HUES6 (cell line): ENCODE results near the gene CEMIP2.

Source experiments
- H3K27ac ChIP-seq: 2 replicates; pipeline ENCODE4 v1.7.0; 2013; ENCODE audit warnings: low read depth, mild to moderate bottlenecking, low read length, inconsistent platforms
- H3K27me3 ChIP-seq: 2 replicates; pipeline ENCODE4 v1.6.1; 2013; ENCODE audit warnings: low read length; ENCODE audit not compliant: control insufficient read depth, insufficient read depth
- H3K36me3 ChIP-seq: 2 replicates; pipeline ENCODE4 v1.6.1; 2013; ENCODE audit warnings: low read length; ENCODE audit not compliant: control insufficient read depth, insufficient read depth
- H3K4me1 ChIP-seq: 2 replicates; pipeline ENCODE4 v1.6.1; 2013; ENCODE audit warnings: low read length; ENCODE audit not compliant: control insufficient read depth, insufficient read depth
- H3K4me3 ChIP-seq: 2 replicates; pipeline ENCODE4 v1.5.1; 2013; ENCODE audit warnings: low read depth, low read length
- H3K9ac ChIP-seq: one replicate; pipeline ENCODE4 v1.6.1; 2013; ENCODE audit warnings: mild to moderate bottlenecking, low read length
- H3K9me3 ChIP-seq: 2 replicates; pipeline ENCODE4 v1.6.1; 2013; ENCODE audit warnings: low read depth, low read length; ENCODE audit not compliant: control insufficient read depth, insufficient read depth

Gene CEMIP2

DNA sequence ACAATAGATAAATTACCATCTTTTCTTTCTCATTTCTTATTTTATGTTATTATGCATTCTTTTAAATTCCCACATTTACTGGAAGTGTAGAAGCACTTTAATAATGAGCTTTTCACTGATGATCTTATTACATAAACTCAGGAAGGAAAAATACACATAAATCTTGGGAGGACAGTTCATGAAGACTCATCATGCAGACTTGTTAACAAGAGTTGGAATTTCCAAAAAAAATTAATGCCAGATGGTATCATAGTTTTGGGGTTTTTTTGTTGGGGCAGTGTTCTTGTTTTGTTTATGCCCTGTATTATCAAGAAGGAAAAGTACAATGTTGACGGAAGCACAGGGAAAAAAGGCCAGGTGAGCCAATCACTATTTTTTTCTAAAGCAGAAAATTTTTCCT is 35.1 kb downstream of the CEMIP2 start:
- H3K9me3 ChIP-seq: no peaks in the 10 kb centered on the region
- no peaks in the 10 kb centered on the region for H3K27me3 ChIP-seq
- peaks cover 75% of the 10 kb centered on the region for H3K36me3 ChIP-seq
- H3K4me1 ChIP-seq: no peaks in the 10 kb centered on the region
- no peak overlapping the region for H3K4me3 ChIP-seq
- H3K27ac ChIP-seq: no peak overlapping the region
- H3K9ac ChIP-seq: no peak overlapping the region

DNA sequence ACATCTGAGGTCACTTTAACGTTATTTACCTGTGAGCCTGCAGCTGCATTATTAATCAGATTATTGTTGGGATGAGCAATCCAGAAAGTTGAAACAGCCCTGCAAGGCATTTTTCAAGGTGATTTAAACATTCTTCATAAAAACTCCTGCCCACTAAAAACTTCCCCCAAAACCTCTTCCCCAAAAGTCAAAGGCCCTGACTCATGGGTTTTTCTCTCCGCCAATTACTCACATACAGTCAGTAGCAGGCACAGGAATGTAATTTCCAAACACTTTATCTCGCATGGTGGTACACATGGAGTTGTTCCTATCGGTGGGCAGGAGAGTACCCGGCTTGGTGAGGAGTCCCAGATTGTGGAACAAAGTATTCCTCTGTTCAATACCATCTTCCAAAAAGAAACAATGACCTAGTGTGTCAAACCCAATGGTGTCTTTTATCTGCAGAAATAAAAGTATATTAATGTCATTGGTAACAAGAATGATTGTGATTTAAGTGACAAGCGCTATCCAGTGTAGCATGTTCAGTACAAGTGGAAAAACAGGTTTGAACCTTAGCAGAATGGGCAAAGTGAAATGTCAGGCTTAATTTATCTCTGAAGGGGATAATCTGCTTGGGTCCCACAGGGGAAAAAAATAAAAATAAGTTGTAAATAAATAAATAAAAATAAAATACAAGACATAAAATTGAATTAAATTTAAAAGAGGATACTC is 38.3 kb downstream of the CEMIP2 start:
- H3K27ac ChIP-seq: no peak overlapping the region
- peaks cover 82% of the 10 kb centered on the region for H3K36me3 ChIP-seq

DNA sequence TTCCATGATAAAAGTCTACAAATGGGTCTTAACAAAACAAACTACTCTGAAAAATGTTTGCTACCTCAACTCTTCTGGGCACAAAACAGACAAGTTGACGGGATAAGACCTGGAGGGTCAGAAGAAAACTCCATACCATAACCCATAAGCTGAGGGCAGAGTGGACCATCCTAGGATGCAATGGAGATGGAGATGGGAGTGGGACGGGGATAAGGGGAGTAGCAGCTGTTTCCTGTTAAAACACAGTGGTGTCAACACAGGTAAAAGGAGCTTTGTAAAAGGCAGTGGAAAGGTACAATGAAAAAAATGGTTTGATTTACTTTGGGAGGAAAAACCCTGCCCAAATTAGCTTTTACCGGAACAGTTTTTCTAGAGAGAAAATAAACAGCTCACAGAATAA is 41.6 kb downstream of the CEMIP2 start:
- H3K4me3 ChIP-seq: no peak overlapping the region
- H3K9ac ChIP-seq: no peak overlapping the region
- H3K27ac ChIP-seq: no peak overlapping the region
- H3K36me3 ChIP-seq: peaks cover 93% of the 10 kb centered on the region
- H3K27me3 ChIP-seq: no peaks in the 10 kb centered on the region
- no peaks in the 10 kb centered on the region for H3K4me1 ChIP-seq
- no peaks in the 10 kb centered on the region for H3K9me3 ChIP-seq

More for the DNA sequence above, 38.3 kb downstream of the CEMIP2 start:
- Histone ChIP-seq H3K4me1 (no peaks in the 10 kb centered on the region), H3K9me3 (no peaks in the 10 kb centered on the region), H3K9ac (no peak overlapping the region), H3K27me3 (no peaks in the 10 kb centered on the region), H3K4me3 (no peak overlapping the region)

DNA sequence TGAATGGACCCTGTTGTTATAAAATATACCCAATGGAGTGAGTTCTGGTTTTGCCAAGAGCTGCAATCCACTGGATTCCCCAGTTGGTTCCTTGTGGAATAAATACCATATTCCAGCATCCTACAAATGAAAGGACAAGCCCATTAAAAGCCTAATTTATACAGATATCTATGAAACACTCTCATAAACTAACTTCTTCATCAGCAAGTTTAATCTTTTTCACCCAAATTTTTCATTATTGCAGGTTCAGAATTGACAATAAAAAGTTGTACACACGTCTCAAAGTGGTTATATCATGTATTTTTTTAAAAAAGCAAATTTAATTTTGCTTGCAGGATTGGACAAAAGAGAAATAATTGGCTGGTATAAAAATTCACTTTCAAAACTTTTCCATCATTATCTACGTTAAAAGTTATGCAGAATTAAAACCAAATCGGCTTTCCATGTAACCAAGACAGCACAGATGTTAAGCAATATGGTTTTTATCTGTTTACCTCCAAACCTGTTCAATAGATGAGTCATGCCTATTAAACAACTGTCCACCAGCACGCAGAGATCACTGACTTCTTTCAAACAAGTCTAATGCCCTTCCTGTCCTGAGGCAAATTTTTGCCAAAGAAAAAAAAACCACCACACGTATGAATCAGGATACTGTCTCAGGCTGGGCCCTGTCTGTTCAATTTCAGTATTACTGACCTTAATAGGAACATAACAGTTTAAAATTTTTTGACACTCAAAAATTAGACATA is 42.5 kb downstream of the CEMIP2 start:
- H3K9ac ChIP-seq: no peak overlapping the region
- peaks cover 91% of the 10 kb centered on the region for H3K36me3 ChIP-seq
- H3K27ac ChIP-seq: no peak overlapping the region
- no peak overlapping the region for H3K4me3 ChIP-seq
- H3K9me3 ChIP-seq: no peaks in the 10 kb centered on the region
- no peaks in the 10 kb centered on the region for H3K4me1 ChIP-seq
- H3K27me3 ChIP-seq: no peaks in the 10 kb centered on the region

DNA sequence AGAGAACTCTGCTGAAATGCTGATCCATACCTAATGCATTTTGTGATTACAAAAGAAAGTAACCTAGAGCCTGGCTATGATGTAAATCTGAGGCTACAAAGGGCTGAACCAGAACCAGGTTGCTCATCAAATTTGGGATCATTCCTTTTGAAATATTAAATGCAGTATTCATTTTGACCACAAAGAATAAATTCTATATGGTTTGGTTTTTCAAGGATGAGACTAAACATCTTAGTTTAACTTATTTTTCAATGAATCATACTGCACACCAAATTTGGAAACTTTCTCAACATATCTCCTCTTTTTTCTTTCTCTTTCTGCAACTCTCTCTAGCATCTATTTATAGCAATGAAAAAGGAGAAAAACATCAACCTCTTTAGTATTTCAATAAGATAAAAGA is 46.5 kb downstream of the CEMIP2 start:
- H3K27me3 ChIP-seq: no peaks in the 10 kb centered on the region
- H3K9ac ChIP-seq: no peak overlapping the region
- H3K4me1 ChIP-seq: no peaks in the 10 kb centered on the region
- H3K36me3 ChIP-seq: peaks cover 86% of the 10 kb centered on the region
- no peak overlapping the region for H3K4me3 ChIP-seq
- no peaks in the 10 kb centered on the region for H3K9me3 ChIP-seq
- H3K27ac ChIP-seq: no peak overlapping the region

DNA sequence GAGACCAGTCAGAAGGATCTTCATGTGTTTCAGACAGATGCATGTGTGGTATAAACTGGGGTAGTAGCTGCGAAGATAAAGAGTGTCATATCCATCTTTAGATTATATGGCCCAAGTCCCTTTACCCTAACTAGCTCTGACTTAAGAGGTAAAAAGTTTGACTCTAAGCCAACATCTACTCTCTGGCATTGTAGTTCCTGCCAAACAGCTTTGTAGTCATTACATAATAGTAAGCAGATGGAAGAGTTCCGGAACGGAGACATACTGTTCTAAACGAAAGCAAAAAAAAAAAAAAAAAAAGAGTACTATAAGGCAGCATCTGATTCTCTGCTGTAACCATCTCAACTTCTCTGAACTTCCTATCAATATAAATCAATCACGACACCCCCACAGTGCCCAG is 48.8 kb downstream of the CEMIP2 start:
- H3K27me3 ChIP-seq: no peaks in the 10 kb centered on the region
- no peaks in the 10 kb centered on the region for H3K4me1 ChIP-seq
- H3K9ac ChIP-seq: no peak overlapping the region
- no peak overlapping the region for H3K4me3 ChIP-seq
- H3K9me3 ChIP-seq: no peaks in the 10 kb centered on the region
- H3K27ac ChIP-seq: no peak overlapping the region
- H3K36me3 ChIP-seq: peaks cover 75% of the 10 kb centered on the region

DNA sequence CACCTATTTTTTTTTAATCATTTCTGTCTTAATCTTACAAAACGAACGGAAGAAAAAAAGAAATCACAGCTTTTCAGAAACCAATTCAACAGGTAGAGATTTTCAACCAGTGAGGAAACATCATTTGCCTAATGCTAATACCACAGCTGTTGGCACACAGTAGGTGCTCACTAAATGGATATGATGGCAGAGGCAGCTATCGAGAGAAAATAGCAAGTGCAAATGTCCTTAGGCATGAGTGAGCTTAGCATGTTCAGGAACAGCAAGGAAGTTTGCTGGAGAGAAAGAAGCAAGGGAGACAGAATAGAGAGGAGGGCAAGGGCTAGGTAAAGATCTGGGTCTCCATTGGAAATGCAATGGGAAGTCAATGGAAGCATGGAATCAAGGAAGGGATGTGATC is 49.2 kb downstream of the CEMIP2 start:
- H3K4me1 ChIP-seq: no peaks in the 10 kb centered on the region
- peaks cover 77% of the 10 kb centered on the region for H3K36me3 ChIP-seq

DNA sequence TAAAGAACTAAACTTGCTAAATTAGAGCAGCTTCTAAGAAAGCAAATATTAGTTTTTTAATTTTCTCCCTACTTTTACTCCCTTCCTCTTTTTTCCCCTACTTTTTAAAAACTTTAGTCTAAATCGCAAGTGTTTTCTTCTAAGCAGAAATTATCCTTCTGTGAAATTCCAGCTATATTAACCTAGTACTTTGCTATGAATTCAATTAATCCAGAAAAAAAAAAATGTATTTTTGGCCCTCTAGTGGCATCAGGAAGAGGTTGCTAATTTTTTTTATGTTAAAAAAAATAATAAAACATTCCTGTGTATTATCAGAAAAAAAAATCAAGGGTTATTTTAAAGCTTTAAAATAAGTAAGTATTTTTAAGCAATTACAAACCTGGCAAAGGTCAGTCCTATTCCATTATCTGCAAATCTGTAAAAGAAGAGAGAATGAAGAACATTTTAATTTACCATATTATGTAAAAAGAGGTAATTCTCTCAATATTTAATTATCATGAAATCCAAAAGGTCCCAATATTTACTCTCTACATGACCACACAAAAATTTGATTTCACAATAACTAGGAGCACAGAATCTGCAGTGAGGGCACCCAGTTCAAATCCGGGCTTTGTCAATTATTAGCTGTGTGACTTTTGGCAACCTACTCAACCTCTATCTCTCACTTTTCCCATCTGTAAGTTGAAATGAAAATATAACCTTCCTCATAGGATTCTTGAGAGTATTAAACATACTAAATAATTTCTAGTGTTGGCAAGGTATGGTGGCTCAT is 52.0 kb downstream of the CEMIP2 start:
- Histone ChIP-seq H3K27ac (no peak overlapping the region), H3K36me3 (peaks cover 77% of the 10 kb centered on the region), H3K4me3 (no peak overlapping the region), H3K9ac (no peak overlapping the region), H3K9me3 (no peaks in the 10 kb centered on the region), H3K27me3 (no peaks in the 10 kb centered on the region), H3K4me1 (no peaks in the 10 kb centered on the region)

More for the DNA sequence above, 49.2 kb downstream of the CEMIP2 start:
- no peak overlapping the region for H3K4me3 ChIP-seq
- H3K9ac ChIP-seq: no peak overlapping the region
- no peak overlapping the region for H3K27ac ChIP-seq
- no peaks in the 10 kb centered on the region for H3K27me3 ChIP-seq
- no peaks in the 10 kb centered on the region for H3K9me3 ChIP-seq

DNA sequence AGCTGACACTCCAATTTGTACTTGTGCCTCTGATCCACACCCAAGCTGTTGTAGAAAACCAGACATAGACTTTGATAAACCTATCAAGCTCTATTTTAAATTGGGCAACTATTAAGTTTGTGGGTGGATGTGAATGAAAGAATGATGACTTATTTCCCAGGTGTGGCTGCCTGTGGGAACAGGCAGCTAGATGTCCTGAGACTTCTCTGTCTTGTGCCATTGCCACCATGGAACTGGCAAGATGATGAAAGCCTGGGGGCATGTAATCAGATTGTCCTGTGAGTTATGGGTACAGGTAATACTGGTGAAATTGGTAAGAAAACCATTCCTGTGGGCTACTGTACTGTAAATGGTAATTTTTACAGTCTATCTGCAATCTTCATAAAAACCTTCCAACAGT is 57.5 kb downstream of the CEMIP2 start:
- Histone ChIP-seq H3K9ac (no peak overlapping the region), H3K4me1 (no peaks in the 10 kb centered on the region), H3K4me3 (no peak overlapping the region), H3K9me3 (no peaks in the 10 kb centered on the region), H3K27ac (no peak overlapping the region), H3K27me3 (no peaks in the 10 kb centered on the region), H3K36me3 (peaks cover 78% of the 10 kb centered on the region)

DNA sequence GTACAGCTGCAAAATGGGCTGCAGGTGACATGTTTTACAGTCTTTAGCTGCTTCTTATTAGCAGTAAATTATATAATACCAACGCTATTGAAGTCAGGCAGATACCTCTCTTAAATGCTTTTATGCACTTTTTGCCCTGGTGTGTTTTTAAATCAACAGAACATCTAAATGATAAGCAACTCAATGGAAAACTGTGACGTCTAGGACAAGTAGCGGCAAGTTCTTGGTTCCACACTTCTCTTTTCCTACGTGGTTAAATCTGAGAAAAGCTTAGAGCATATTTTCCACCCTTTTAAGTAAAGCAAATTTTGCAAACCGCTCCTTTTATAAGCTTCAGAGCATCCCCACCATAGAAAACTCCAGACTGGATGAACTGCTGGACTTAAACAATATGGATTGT is 58.1 kb downstream of the CEMIP2 start:
- Histone ChIP-seq H3K4me3 (no peak overlapping the region), H3K9me3 (no peaks in the 10 kb centered on the region), H3K4me1 (no peaks in the 10 kb centered on the region), H3K27ac (no peak overlapping the region), H3K36me3 (peaks cover 79% of the 10 kb centered on the region), H3K27me3 (no peaks in the 10 kb centered on the region), H3K9ac (no peak overlapping the region)

DNA sequence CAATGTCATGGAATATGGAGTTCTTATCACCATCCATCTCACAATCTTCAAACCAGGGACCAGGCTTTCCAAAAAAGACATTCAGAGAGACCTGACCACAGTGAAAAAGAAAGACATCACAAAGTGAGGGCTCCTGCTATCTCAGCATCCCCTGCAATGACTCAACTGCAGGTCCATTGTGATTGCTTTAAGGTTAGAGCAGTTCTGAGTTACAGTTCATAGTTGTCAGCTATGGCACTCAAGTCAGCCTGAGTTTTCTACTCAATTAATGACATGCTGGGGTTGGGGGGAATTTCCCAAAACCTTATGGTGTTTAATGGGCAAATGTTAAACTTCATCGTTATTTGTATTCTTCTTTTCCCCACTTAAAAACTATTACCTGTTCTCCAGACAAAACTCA is 58.9 kb downstream of the CEMIP2 start:
- Histone ChIP-seq H3K27ac (no peak overlapping the region), H3K4me1 (no peaks in the 10 kb centered on the region), H3K9me3 (no peaks in the 10 kb centered on the region), H3K9ac (no peak overlapping the region), H3K4me3 (no peak overlapping the region), H3K36me3 (peaks cover 81% of the 10 kb centered on the region), H3K27me3 (no peaks in the 10 kb centered on the region)
